ENCODE data around the gene MYL10. TPM values are rescaled to one million over a fixed set of nuclear protein-coding genes. Genes with fewer than 3 reads are reported as not detected.
A peak's percentile ranks its signal among the peaks of the same experiment; 100 is the strongest.

Gene MYL10
- total and polyA plus RNA-seq, 12 donors: not detected

- H3K4me3 ChIP-seq: no peak overlapping the region
- H3K4me1 ChIP-seq (replicated peaks in 1 of 2): no peaks in the 10 kb centered on the region
- DNase-seq: peak in 1 of 7 donors; percentile 28
- no peaks in the 10 kb centered on the region for H3K9me3 ChIP-seq (replicated peaks in 1 of 3)
- WGBS, 4 donors: 60 to 71% (median 65%) methylated on average over 14 to 18 of the region's 18 CpGs
- H3K27ac ChIP-seq: no peak overlapping the region
- no peaks in the 10 kb centered on the region for H3K36me3 ChIP-seq (replicated peaks in 1 of 2)
- TF ChIP-seq POLR2A (IDR thresholded peaks at IDR 0.05) (no peak), CTCF (IDR thresholded peaks at IDR 0.05) (no peak)
- intact Hi-C loops (cut with DNase I): no loop called here
- no peaks in the 10 kb centered on the region for H3K27me3 ChIP-seq
These were observed 42.8 kb downstream of the MYL10 start for GRCh38 chr7:101586078-101586905.

- Histone ChIP-seq H3K27ac (no peak overlapping the region), H3K27me3 (no peaks in the 10 kb centered on the region), H3K9me3 (replicated peaks in 1 of 3) (no peaks in the 10 kb centered on the region), H3K4me1 (replicated peaks in 1 of 2) (no peaks in the 10 kb centered on the region), H3K36me3 (replicated peaks in 1 of 2) (no peaks in the 10 kb centered on the region), H3K4me3 (no peak overlapping the region)
- no peak for TF ChIP-seq POLR2A (IDR thresholded peaks at IDR 0.05)
- TF ChIP-seq CTCF (IDR thresholded peaks at IDR 0.05): no peak
- intact Hi-C loops (cut with DNase I): no loop called here
- 90 to 98% (median 97%) methylated on average over 3 of the region's 3 CpGs for WGBS, 4 donors
- no peak for DNase-seq
These were observed 46.1 kb downstream of the MYL10 start for GRCh38 chr7:101582971-101583370.

GRCh38 chr7:101581891-101582290 lies 47.2 kb downstream of the MYL10 start:
- TF ChIP-seq POLR2A (IDR thresholded peaks at IDR 0.05): no peak
- no peak for TF ChIP-seq CTCF (IDR thresholded peaks at IDR 0.05)
- Histone ChIP-seq H3K4me1 (replicated peaks in 1 of 2) (no peaks in the 10 kb centered on the region), H3K9me3 (replicated peaks in 1 of 3) (no peaks in the 10 kb centered on the region), H3K36me3 (replicated peaks in 1 of 2) (no peaks in the 10 kb centered on the region), H3K27ac (no peak overlapping the region), H3K27me3 (no peaks in the 10 kb centered on the region), H3K4me3 (no peak overlapping the region)
- no peak for DNase-seq
- 80 to 84% (median 83%) methylated on average over 10 of the region's 10 CpGs for WGBS, 4 donors
- intact Hi-C loops (cut with DNase I): no loop called here

- intact Hi-C loops (cut with DNase I): no loop called here
- Histone ChIP-seq H3K4me3 (no peak overlapping the region), H3K9me3 (replicated peaks in 1 of 3) (no peaks in the 10 kb centered on the region), H3K27ac (no peak overlapping the region), H3K4me1 (replicated peaks in 1 of 2) (no peaks in the 10 kb centered on the region), H3K36me3 (replicated peaks in 1 of 2) (no peaks in the 10 kb centered on the region), H3K27me3 (no peaks in the 10 kb centered on the region)
- DNase-seq: no peak
- 90 to 96% (median 91%) methylated on average over 7 of the region's 7 CpGs for WGBS, 4 donors
- no peak for TF ChIP-seq CTCF (IDR thresholded peaks at IDR 0.05)
- TF ChIP-seq POLR2A (IDR thresholded peaks at IDR 0.05): no peak
These were observed 48.5 kb downstream of the MYL10 start for GRCh38 chr7:101580596-101580995.
